GM19035 (cell line): ENCODE measurements around the gene PAPOLA.
"Not testable (repeated sequence)": the region's sequence is repeated elsewhere in the genome, so short reads cannot be mapped to it uniquely, and the experiment has no call there.

Experiments used
- ATAC-seq: cut with Tn5 transposase; IDR thresholded peaks from one replicate; pipeline ENCODE4 v1.9.1; 2021; ENCODE audit not compliant: unreplicated experiment

PAPOLA gene

GRCh38 chr14:96502621-96503305, 581 bp downstream of the PAPOLA start:
- ATAC-seq, result peak; percentile 38

GRCh38 chr14:96503306-96503679, 1.1 kb downstream of the PAPOLA start:
- ATAC-seq, result no peak

- ATAC-seq, result not testable (repeated sequence)
Observed at GRCh38 chr14:96504353-96504752, 2.2 kb downstream of the PAPOLA start.

GRCh38 chr14:96507723-96508122, 5.5 kb downstream of the PAPOLA start:
- no peak for ATAC-seq

GRCh38 chr14:96508900-96509299, 6.7 kb downstream of the PAPOLA start:
- ATAC-seq, result no peak

- ATAC-seq, result no peak
Observed at GRCh38 chr14:96509457-96510090, 7.4 kb downstream of the PAPOLA start.

GRCh38 chr14:96511146-96511545, 9.0 kb downstream of the PAPOLA start:
- no peak for ATAC-seq

GRCh38 chr14:96511667-96512066, 9.5 kb downstream of the PAPOLA start:
- no peak for ATAC-seq

- no peak for ATAC-seq
Observed at GRCh38 chr14:96512122-96512521, 9.9 kb downstream of the PAPOLA start.

- ATAC-seq, result no peak
Observed at GRCh38 chr14:96512602-96513397, 10.6 kb downstream of the PAPOLA start.

GRCh38 chr14:96514694-96515093, 12.5 kb downstream of the PAPOLA start:
- ATAC-seq, result peak; percentile 46

GRCh38 chr14:96515731-96516130, 13.5 kb downstream of the PAPOLA start:
- ATAC-seq, result no peak

GRCh38 chr14:96516351-96516750, 14.2 kb downstream of the PAPOLA start:
- ATAC-seq, result no peak

- ATAC-seq, result no peak
Observed at GRCh38 chr14:96519970-96520369, 17.8 kb downstream of the PAPOLA start.

- no peak for ATAC-seq
Observed at GRCh38 chr14:96525452-96525851, 23.3 kb downstream of the PAPOLA start.

GRCh38 chr14:96532632-96533031, 30.4 kb downstream of the PAPOLA start:
- no peak for ATAC-seq

- ATAC-seq, result no peak
Observed at GRCh38 chr14:96536807-96537206, 34.6 kb downstream of the PAPOLA start.

GRCh38 chr14:96538097-96538989, 36.2 kb downstream of the PAPOLA start:
- ATAC-seq, result no peak

GRCh38 chr14:96538990-96539317, 36.8 kb downstream of the PAPOLA start:
- ATAC-seq, result no peak

GRCh38 chr14:96554315-96554910, 52.2 kb downstream of the PAPOLA start:
- ATAC-seq, result no peak

- no peak for ATAC-seq
Observed at GRCh38 chr14:96559571-96559970, 57.4 kb downstream of the PAPOLA start.
